NOMO-1 treated with DMSO at 0.1 percent for 48 hours (cell line): ENCODE measurements around the gene LAMA2.

Experiments used
- DNase-seq: peaks from one replicate; lab custom pipeline; 2025; ENCODE audit not compliant: unreplicated experiment; lab: John Stamatoyannopoulos, UW

The LAMA2 gene

GRCh38 chr6:129289442-129289841, 406.5 kb downstream of the LAMA2 start:
- DNase-seq, result no peak

GRCh38 chr6:129292836-129293235, 409.9 kb downstream of the LAMA2 start:
- DNase-seq, result no peak

- no peak for DNase-seq
These were observed 414.7 kb downstream of the LAMA2 start for GRCh38 chr6:129297592-129297991.

- DNase-seq, result no peak
These were observed 419.7 kb downstream of the LAMA2 start for GRCh38 chr6:129302671-129303070.

GRCh38 chr6:129306826-129307225, 423.9 kb downstream of the LAMA2 start:
- no peak for DNase-seq

GRCh38 chr6:129307845-129308244, 424.9 kb downstream of the LAMA2 start:
- no peak for DNase-seq

GRCh38 chr6:129309154-129309553, 426.2 kb downstream of the LAMA2 start:
- DNase-seq, result no peak

GRCh38 chr6:129312880-129313279, 429.9 kb downstream of the LAMA2 start:
- DNase-seq, result no peak

- no peak for DNase-seq
These were observed 431.6 kb downstream of the LAMA2 start for GRCh38 chr6:129314575-129314974.

GRCh38 chr6:129317931-129318820, 435.2 kb downstream of the LAMA2 start:
- no peak for DNase-seq

GRCh38 chr6:129320892-129321291, 438.0 kb downstream of the LAMA2 start:
- no peak for DNase-seq

- DNase-seq, result no peak
These were observed 438.4 kb downstream of the LAMA2 start for GRCh38 chr6:129321303-129321702.

- DNase-seq, result no peak
These were observed 441.4 kb downstream of the LAMA2 start for GRCh38 chr6:129324345-129324744.

- DNase-seq, result no peak
These were observed 446.7 kb downstream of the LAMA2 start for GRCh38 chr6:129329678-129330077.

GRCh38 chr6:129331450-129332138, 448.7 kb downstream of the LAMA2 start:
- no peak for DNase-seq

GRCh38 chr6:129335792-129336191, 452.9 kb downstream of the LAMA2 start:
- DNase-seq, result no peak

- DNase-seq, result no peak
These were observed 455.7 kb downstream of the LAMA2 start for GRCh38 chr6:129338683-129339082.

- DNase-seq, result no peak
These were observed 458.0 kb downstream of the LAMA2 start for GRCh38 chr6:129340983-129341382.

GRCh38 chr6:129342243-129342642, 459.3 kb downstream of the LAMA2 start:
- no peak for DNase-seq

GRCh38 chr6:129342796-129343195, 459.9 kb downstream of the LAMA2 start:
- no peak for DNase-seq

GRCh38 chr6:129344379-129344778, 461.4 kb downstream of the LAMA2 start:
- DNase-seq, result no peak

GRCh38 chr6:129345890-129346289, 463.0 kb downstream of the LAMA2 start:
- DNase-seq, result no peak
